SK-N-SH (cell line): ENCODE measurements around the gene ECE1. TPM values are rescaled to one million over a fixed set of nuclear protein-coding genes. Genes with fewer than 3 reads are reported as not detected.

ENCODE experiments used
- CTCF ChIA-PET: fragments of 300-600, 350-600 bp; formaldehyde crosslinking; extraction: SDS; loops from one replicate; lab custom pipeline; 2021; lab: Yijun Ruan, JAX
- POLR2A ChIA-PET: fragments of 350-600 bp; sonication (Branson Sonifier 250); formaldehyde crosslinking; extraction: SDS; loops from one replicate; lab custom pipeline; 2020; ENCODE audit warnings: antibody characterized with exemption, inconsistent platforms; lab: Yijun Ruan, JAX
- DNase-seq: peaks from one replicate; pipeline ENCODE4 v3.0.0; 2012
- H2AFZ ChIP-seq: fragments of 200-600 bp; sonication (generic); 2 replicates; pipeline ENCODE4 v1.8.1; 2016; ENCODE audit warnings: antibody characterized with exemption, mild to moderate bottlenecking, low read depth
- H3F3A ChIP-seq: fragments of 200-600 bp; sonication (generic); replicated peaks from 2 replicates; pipeline ENCODE3; 2016; ENCODE audit warnings: antibody characterized with exemption, mild to moderate bottlenecking; ENCODE audit not compliant: insufficient read depth
- H3K27ac ChIP-seq, 2 experiments: fragments of 200-500 bp in 1 of 2; fragments of 200-600 bp in 1 of 2; sonication (Bioruptor generic) in 1 of 2; sonication (generic), shearing (Covaris generic) in 1 of 2; 2 replicates each; pipeline versions ENCODE4 v1.5.1 to v1.6.1; 2014 to 2016; ENCODE audit warnings: low read depth in 2 of 2, inconsistent platforms in 1 of 2, low read length in 1 of 2, mild to moderate bottlenecking in 1 of 2, mixed read lengths in 1 of 2
- H3K27me3 ChIP-seq: fragments of 200-600 bp; sonication (generic), shearing (Covaris generic); 2 replicates; pipeline ENCODE4 v1.6.1; 2016; ENCODE audit warnings: mixed run types; ENCODE audit not compliant: insufficient read depth
- H3K36me3 ChIP-seq, 2 experiments: fragments of 200-500 bp in 1 of 2; fragments of 200-600 bp in 1 of 2; sonication (Bioruptor generic) in 1 of 2; sonication (generic) in 1 of 2; replicated peaks in 1 of 2; 2 replicates each; pipeline versions ENCODE3 to v1.5.1; 2014 to 2016; ENCODE audit warnings: low read length in 1 of 2, mild to moderate bottlenecking in 1 of 2; ENCODE audit not compliant: insufficient read depth in 2 of 2, control insufficient read depth in 1 of 2
- H3K4me1 ChIP-seq, 2 experiments: fragments of 200-500 bp in 1 of 2; fragments of 200-600 bp in 1 of 2; sonication (Bioruptor generic) in 1 of 2; sonication (generic), shearing (Covaris generic) in 1 of 2; 2 replicates each; pipeline versions ENCODE4 v1.5.1 to v1.6.1; 2014 to 2016; ENCODE audit warnings: low read depth in 1 of 2, low read length in 1 of 2, mixed run types in 1 of 2; ENCODE audit not compliant: insufficient read depth in 2 of 2, control insufficient read depth in 1 of 2
- H3K4me2 ChIP-seq: fragments of 200-600 bp; sonication (generic), shearing (Covaris generic); 2 replicates; pipeline ENCODE4 v1.6.1; 2017; ENCODE audit warnings: mixed run types
- H3K4me3 ChIP-seq, 2 experiments: fragments of 200-500 bp in 1 of 2; fragments of 200-600 bp in 1 of 2; sonication (Bioruptor generic) in 1 of 2; sonication (generic), shearing (Covaris generic) in 1 of 2; 2 replicates each; pipeline versions ENCODE4 v1.5.1 to v1.8.1; 2014 to 2016; ENCODE audit warnings: low read depth in 2 of 2, inconsistent platforms in 1 of 2, low read length in 1 of 2, mild to moderate bottlenecking in 1 of 2, mixed read lengths in 1 of 2, moderate library complexity in 1 of 2
- H3K79me2 ChIP-seq: fragments of 200-600 bp; sonication (generic); 2 replicates; pipeline ENCODE4 v1.8.1; 2017; ENCODE audit warnings: mild to moderate bottlenecking; ENCODE audit not compliant: insufficient read depth
- H3K9ac ChIP-seq: fragments of 200-600 bp; sonication (generic); 2 replicates; pipeline ENCODE4 v1.6.1; 2017; ENCODE audit warnings: mixed run types
- H3K9me2 ChIP-seq: fragments of 200-600 bp; sonication (generic); 2 replicates; pipeline ENCODE4 v1.6.1; 2017; ENCODE audit warnings: mixed run types
- H3K9me3 ChIP-seq: fragments of 200-600 bp; sonication (generic); 2 replicates; pipeline ENCODE4 v1.6.1; 2017; ENCODE audit warnings: mixed run types, mild to moderate bottlenecking, moderate library complexity
- H4K20me1 ChIP-seq: fragments of 200-600 bp; sonication (generic); 2 replicates; pipeline ENCODE4 v1.6.1; 2017; ENCODE audit warnings: mild to moderate bottlenecking, mixed run types; ENCODE audit not compliant: insufficient read depth
- ELF1 ChIP-seq: IDR thresholded peaks from 2 replicates; pipeline ENCODE4 v1.4.0; 2012
- EP300 ChIP-seq, 2 experiments: IDR thresholded peaks; 2 replicates each; pipeline versions ENCODE4 v1.4.0 to v1.6.1; 2012; ENCODE audit warnings: borderline replicate concordance in 1 of 2, low read depth in 1 of 2, low read length in 1 of 2
- GATA2 ChIP-seq: sonication (generic); formaldehyde crosslinking; IDR thresholded peaks from 2 replicates; pipeline ENCODE4 v1.5.0; 2020; ENCODE audit warnings: mild to moderate bottlenecking, missing genetic modification reagents
- IRF3 ChIP-seq: fragments of 150-350 bp; IDR thresholded peaks from 2 replicates; pipeline ENCODE4 v1.6.1; 2016; ENCODE audit warnings: mild to moderate bottlenecking, low read depth, low read length
- JUND ChIP-seq: IDR thresholded peaks from 2 replicates; pipeline ENCODE4 v1.4.0; 2012
- NFIC ChIP-seq: IDR thresholded peaks from 2 replicates; pipeline ENCODE4 v1.4.0; 2012; ENCODE audit warnings: borderline replicate concordance
- RAD21 ChIP-seq: IDR thresholded peaks from 2 replicates; pipeline ENCODE4 v1.6.1; 2012; ENCODE audit warnings: mild to moderate bottlenecking, low read length
- REST ChIP-seq: IDR thresholded peaks from 2 replicates; pipeline ENCODE4 v1.6.1; 2012; ENCODE audit warnings: mild to moderate bottlenecking, low read depth, low read length, moderate library complexity
- RXRA ChIP-seq: IDR thresholded peaks from 2 replicates; pipeline ENCODE4 v1.4.0; 2012; ENCODE audit warnings: low read depth, mild to moderate bottlenecking, borderline replicate concordance
- TAF1 ChIP-seq: IDR thresholded peaks from 2 replicates; pipeline ENCODE4 v1.6.1; 2012; ENCODE audit warnings: low read depth, mild to moderate bottlenecking, low read length, moderate library complexity, borderline replicate concordance
- WGBS: methylation state at CpG from one replicate; pipeline ENCODE4 v1.1.6; 2017; ENCODE audit warnings: low lambda C conversion rate; 5-methylcytosine and 5-hydroxymethylcytosine counted together
- polyA plus RNA-seq, 3 experiments: library from polyadenylated mRNA; depleted of rRNA; stranded (reverse); fragments of >200 nt; gene quantifications; 2 replicates each; pipeline ENCODE4 v1.2.3, GENCODE V29; 2012

The ECE1 gene
- polyA plus RNA-seq, 1 of the 3 experiments (the other 2 are of a cell fraction): 96.6 TPM

GRCh38 chr1:21319447-21320407, 29.5 kb upstream of the ECE1 start:
- Histone ChIP-seq H3K27ac (peak overlapping the region in 1 of 2 experiments; percentile 56; a peak in 2 of 4 replicates), H3K4me2 (no peak overlapping the region), H2AFZ (no peak overlapping the region), H3K9ac (no peak overlapping the region), H3K9me3 (no peaks in the 10 kb centered on the region), H3K27me3 (no peaks in the 10 kb centered on the region), H3K9me2 (no peaks in the 10 kb centered on the region), H4K20me1 (no peaks in the 10 kb centered on the region), H3K4me3 (no peak overlapping the region), H3K4me1 (peaks cover 25 to 68% of the 10 kb centered on the region in 2 experiments), H3F3A (peaks cover 12% of the 10 kb centered on the region), H3K79me2 (peaks cover 21% of the 10 kb centered on the region; the same call in 1 of the 2 replicates), H3K36me3 (no peaks in the 10 kb centered on the region)
- ChIA-PET POLR2A (no interaction called here), CTCF (interaction anchor here (0.7 to 3.0 kb wide), 12 partner anchors 10 to 254 kb away, joined by 3 to 11 read pairs (median 4); no protein-coding TSS in a partner anchor)
- TF ChIP-seq RAD21: peak; percentile 15
- no peak for TF ChIP-seq RXRA
- TF ChIP-seq TAF1: no peak
- TF ChIP-seq JUND: no peak
- no peak for TF ChIP-seq IRF3
- no peak for TF ChIP-seq REST
- TF ChIP-seq GATA2 (CRISPR knock-in tag): no peak
- peak; percentile 61 for DNase-seq
- WGBS: 88% methylated on average over 21 of the region's 24 CpGs

- DNase-seq: no peak
- no peak overlapping the region for H2AFZ ChIP-seq
- H3K4me1 ChIP-seq: peaks cover 16 to 70% of the 10 kb centered on the region in 2 experiments; a peak in 3 of 4 replicates
- no peak overlapping the region for H3K4me2 ChIP-seq
- 80% methylated on average over 16 of the region's 16 CpGs for WGBS
- H3K79me2 ChIP-seq: peaks cover 21% of the 10 kb centered on the region; the same call in 1 of the 2 replicates
- CTCF ChIA-PET: interaction anchor here (0.7 to 3.0 kb wide), 8 partner anchors 11 to 87 kb away, joined by 3 to 11 read pairs (median 5); no protein-coding TSS in a partner anchor
- no peaks in the 10 kb centered on the region for H3K9me2 ChIP-seq
- peak overlapping the region in 1 of 2 experiments; percentile 56; a peak in 2 of 4 replicates for H3K27ac ChIP-seq
- H3F3A ChIP-seq: peaks cover 5% of the 10 kb centered on the region
- POLR2A ChIA-PET: no interaction called here
- no peak overlapping the region for H3K9ac ChIP-seq
- H3K9me3 ChIP-seq: no peaks in the 10 kb centered on the region
- no peaks in the 10 kb centered on the region for H3K27me3 ChIP-seq
- no peaks in the 10 kb centered on the region for H4K20me1 ChIP-seq
- TF ChIP-seq ELF1 (no peak), EP300 (IDR thresholded peaks at IDR 0.05; ENCODE audit: borderline replicate concordance in 1 of 2, low read depth in 1 of 2, low read length in 1 of 2) (peak in 1 of 2 experiments; percentile 13; a peak in 1 of 4 replicates), NFIC (peak; percentile 53)
- TF ChIP-seq, all 33 proteins: peak for 2
- no peaks in the 10 kb centered on the region for H3K36me3 ChIP-seq
- H3K4me3 ChIP-seq: no peak overlapping the region
These were observed 28.5 kb upstream of the ECE1 start for GRCh38 chr1:21318714-21319159.
